ENCODE results near the gene RAB3IP.

RAB3IP gene

GRCh38 chr12:69738351-69739286 lies at the start of gene RAB3IP:
Gene RAB3IP (plus strand): TSS chr12:69738860. CDS start chr12:69755409, 16,549 bp downstream.
- peak; percentile 70 for DNase-seq

- DNase-seq: no peak
These were observed 49.0 kb upstream of the RAB3IP start for GRCh38 chr12:69689638-69690037.

GRCh38 chr12:69694123-69694522 lies 44.5 kb upstream of the RAB3IP start:
- no peak for DNase-seq

GRCh38 chr12:69698054-69698453 lies 40.6 kb upstream of the RAB3IP start:
- no peak for DNase-seq

GRCh38 chr12:69698769-69699540 lies 39.7 kb upstream of the RAB3IP start, which contains the start of gene BEST3:
Gene BEST3 (minus strand): TSS chr12:69699303. CDS start chr12:69697798, 1,505 bp downstream.
- no peak for DNase-seq

- DNase-seq: no peak
These were observed 36.8 kb upstream of the RAB3IP start for GRCh38 chr12:69701826-69702225.

- no peak for DNase-seq
These were observed 35.5 kb upstream of the RAB3IP start for GRCh38 chr12:69703146-69703642.

- DNase-seq: no peak
These were observed 34.3 kb upstream of the RAB3IP start for GRCh38 chr12:69704357-69704756.

GRCh38 chr12:69708649-69709048 lies 30.0 kb upstream of the RAB3IP start:
- no peak for DNase-seq

GRCh38 chr12:69712826-69713225 lies 25.8 kb upstream of the RAB3IP start:
- DNase-seq: no peak

- DNase-seq: no peak
These were observed 24.1 kb upstream of the RAB3IP start for GRCh38 chr12:69714542-69714941.

GRCh38 chr12:69719336-69720316 lies 19.0 kb upstream of the RAB3IP start:
- DNase-seq: no peak

- DNase-seq: no peak
These were observed 17.9 kb upstream of the RAB3IP start for GRCh38 chr12:69720750-69721149.

GRCh38 chr12:69726922-69727321 lies 11.7 kb upstream of the RAB3IP start:
- no peak for DNase-seq

GRCh38 chr12:69732088-69732487 lies 6.6 kb upstream of the RAB3IP start:
- DNase-seq: no peak

- DNase-seq: no peak
These were observed 5.0 kb upstream of the RAB3IP start for GRCh38 chr12:69733638-69734037.

- peak; percentile 51 for DNase-seq
These were observed 879 bp downstream of the RAB3IP start for GRCh38 chr12:69739287-69740191.

- no peak for DNase-seq
These were observed 5.4 kb downstream of the RAB3IP start for GRCh38 chr12:69744109-69744508.

GRCh38 chr12:69751476-69751875 lies 12.8 kb downstream of the RAB3IP start:
- DNase-seq: no peak

- no peak for DNase-seq
These were observed 16.6 kb downstream of the RAB3IP start for GRCh38 chr12:69755302-69755701.

GRCh38 chr12:69756088-69756755 lies 17.6 kb downstream of the RAB3IP start:
- no peak for DNase-seq

Measured in KG1 (cell line).